ENCODE data around the gene C2orf81. TPM values are rescaled to one million over a fixed set of nuclear protein-coding genes. Genes with fewer than 3 reads are reported as not detected.
"Not testable (repeated sequence)": the region's sequence is repeated elsewhere in the genome, so short reads cannot be mapped to it uniquely, and the experiment has no call there.

The C2orf81 gene
- polyA plus RNA-seq, 1 of the 3 experiments (the other 2 are of a cell fraction): 2.5 TPM

DNA sequence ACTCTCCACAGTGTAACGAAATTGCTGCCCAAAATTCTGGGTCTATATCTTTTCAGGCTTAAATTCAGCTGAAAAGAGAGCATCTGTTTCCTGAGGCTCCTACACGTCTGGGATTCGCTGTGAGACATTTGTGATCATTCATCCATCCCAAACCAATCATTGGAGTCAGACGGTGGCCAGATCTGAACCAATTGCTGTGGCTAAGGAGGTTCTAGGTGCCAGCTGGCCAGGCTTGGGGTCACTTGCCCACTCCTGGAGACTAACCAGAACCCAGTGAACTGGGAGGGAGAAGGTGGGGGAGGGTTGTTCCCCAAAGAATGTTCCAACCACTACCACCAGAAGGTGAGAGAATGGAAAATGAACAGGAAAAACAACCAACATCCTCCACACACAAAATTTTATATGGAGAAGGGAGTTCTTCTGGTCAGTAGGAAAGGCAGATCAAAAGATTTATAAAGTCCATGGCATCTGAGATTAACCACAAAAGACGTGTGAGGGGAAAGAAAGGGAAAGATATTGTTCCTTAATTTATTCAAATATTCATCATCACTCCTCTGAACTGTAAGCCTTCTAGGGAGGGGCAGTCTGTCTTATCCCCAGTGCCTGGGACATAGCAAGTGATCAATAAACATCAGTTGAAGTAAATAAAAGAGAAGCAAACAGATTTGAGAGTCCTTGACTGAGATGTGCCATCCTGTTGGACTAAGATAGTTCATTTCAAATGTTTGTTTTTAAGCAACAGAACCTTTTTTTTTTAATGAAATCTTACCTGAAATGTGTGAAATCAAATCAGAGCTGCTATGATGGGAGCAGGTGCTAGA, 23.3 kb upstream of the C2orf81 start:
- Histone ChIP-seq H4K20me1 (ENCODE audit: insufficient read depth) (no peaks in the 10 kb centered on the region), H2AFZ (ENCODE audit: low read depth) (no peak overlapping the region), H3K27ac (ENCODE audit: low read depth in 2 of 2, low read length in 1 of 2) (no peak overlapping the region), H3K9me2 (no peaks in the 10 kb centered on the region), H3K36me3 (replicated peaks in 1 of 2; ENCODE audit: control insufficient read depth in 1 of 2, insufficient read depth in 2 of 2, low read length in 1 of 2) (no peaks in the 10 kb centered on the region), H3K4me2 (peak overlapping the region; percentile 15), H3F3A (replicated peaks; ENCODE audit: insufficient read depth) (peaks cover 6% of the 10 kb centered on the region), H3K9me3 (no peaks in the 10 kb centered on the region), H3K27me3 (ENCODE audit: insufficient read depth) (no peaks in the 10 kb centered on the region), H3K9ac (no peak overlapping the region), H3K4me3 (ENCODE audit: low read depth in 2 of 2, low read length in 1 of 2) (no peak overlapping the region), H3K79me2 (ENCODE audit: insufficient read depth) (peaks cover 5% of the 10 kb centered on the region), H3K4me1 (ENCODE audit: control insufficient read depth in 1 of 2, insufficient read depth in 2 of 2, low read depth in 1 of 2, low read length in 1 of 2) (peaks cover 7 to 9% of the 10 kb centered on the region in 2 experiments; a peak in 3 of 4 replicates)
- ChIA-PET POLR2A (no interaction called here), CTCF (interaction anchor here (1.2 to 1.3 kb wide), 2 partner anchors 44 to 53 kb away, joined by 3 to 4 read pairs; no protein-coding TSS in a partner anchor)
- TF ChIP-seq FOSL2 (IDR thresholded peaks at IDR 0.05; ENCODE audit: borderline replicate concordance, low read depth) (no peak), SMC3 (IDR thresholded peaks at IDR 0.05; ENCODE audit: low read depth, low read length) (no peak)
- WGBS (ENCODE audit: low lambda C conversion rate): 54% methylated on average over 5 of the region's 5 CpGs
- peak; percentile 26 for DNase-seq

DNA sequence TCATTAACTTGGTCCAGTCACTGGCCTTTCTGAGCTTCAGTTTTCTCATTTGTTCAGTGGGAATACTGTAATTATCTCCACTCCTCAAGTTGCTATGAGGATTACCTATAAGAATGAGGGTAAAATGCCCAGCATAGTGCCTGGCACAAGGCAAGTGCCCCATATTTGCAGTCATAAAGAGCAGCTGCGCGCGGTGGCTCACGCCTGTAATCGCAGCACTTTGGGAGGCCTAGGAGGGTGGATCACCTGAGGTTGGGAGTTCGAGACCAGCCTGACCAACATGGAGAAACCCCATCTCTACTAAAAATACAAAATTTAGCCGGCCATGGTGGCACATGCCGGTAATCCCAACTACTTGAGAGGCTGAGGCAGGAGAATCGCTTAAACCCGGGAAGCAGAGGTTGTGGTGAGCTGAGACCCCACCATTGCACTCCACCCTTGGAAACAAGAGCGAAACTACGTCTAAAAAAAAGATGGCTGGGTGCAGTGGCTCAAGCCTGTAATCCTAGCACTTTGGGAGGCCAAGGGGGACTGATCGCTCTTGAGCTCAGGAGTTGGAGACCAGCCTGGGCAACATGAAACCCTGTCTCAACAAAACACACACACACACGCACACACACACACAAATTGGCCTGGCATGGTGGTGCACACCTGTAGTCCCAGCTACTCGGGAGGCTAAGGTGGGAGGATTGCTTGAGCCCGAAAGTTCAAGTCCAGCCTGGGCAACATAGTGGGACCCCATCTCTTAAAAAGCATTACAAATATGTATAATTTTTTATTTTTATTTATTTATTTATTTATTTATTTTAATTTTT, 21.3 kb upstream of the C2orf81 start:
- H3K4me3 ChIP-seq (ENCODE audit: low read depth in 2 of 2, low read length in 1 of 2); H3K9ac ChIP-seq; DNase-seq; H3F3A ChIP-seq (replicated peaks; ENCODE audit: insufficient read depth); POLR2A ChIA-PET; H3K27me3 ChIP-seq (ENCODE audit: insufficient read depth); H3K36me3 ChIP-seq (replicated peaks in 1 of 2; ENCODE audit: control insufficient read depth in 1 of 2, insufficient read depth in 2 of 2, low read length in 1 of 2); H3K27ac ChIP-seq (ENCODE audit: low read depth in 2 of 2, low read length in 1 of 2); H3K4me2 ChIP-seq; H3K9me3 ChIP-seq; H4K20me1 ChIP-seq (ENCODE audit: insufficient read depth); H2AFZ ChIP-seq (ENCODE audit: low read depth); H3K9me2 ChIP-seq: not testable (repeated sequence)
- peaks cover 25% of the 10 kb centered on the region for H3K79me2 ChIP-seq (ENCODE audit: insufficient read depth)
- peaks cover 20 to 25% of the 10 kb centered on the region in 2 experiments; a peak in 3 of 4 replicates for H3K4me1 ChIP-seq (ENCODE audit: control insufficient read depth in 1 of 2, insufficient read depth in 2 of 2, low read depth in 1 of 2, low read length in 1 of 2)
- CTCF ChIA-PET: interaction anchor here (1.1 kb wide), 1 partner anchor 23 kb away, joined by 5 read pairs; the partner anchor contains the start of gene MOGS
- 93% methylated on average over 16 of the region's 16 CpGs for WGBS (ENCODE audit: low lambda C conversion rate)

DNA sequence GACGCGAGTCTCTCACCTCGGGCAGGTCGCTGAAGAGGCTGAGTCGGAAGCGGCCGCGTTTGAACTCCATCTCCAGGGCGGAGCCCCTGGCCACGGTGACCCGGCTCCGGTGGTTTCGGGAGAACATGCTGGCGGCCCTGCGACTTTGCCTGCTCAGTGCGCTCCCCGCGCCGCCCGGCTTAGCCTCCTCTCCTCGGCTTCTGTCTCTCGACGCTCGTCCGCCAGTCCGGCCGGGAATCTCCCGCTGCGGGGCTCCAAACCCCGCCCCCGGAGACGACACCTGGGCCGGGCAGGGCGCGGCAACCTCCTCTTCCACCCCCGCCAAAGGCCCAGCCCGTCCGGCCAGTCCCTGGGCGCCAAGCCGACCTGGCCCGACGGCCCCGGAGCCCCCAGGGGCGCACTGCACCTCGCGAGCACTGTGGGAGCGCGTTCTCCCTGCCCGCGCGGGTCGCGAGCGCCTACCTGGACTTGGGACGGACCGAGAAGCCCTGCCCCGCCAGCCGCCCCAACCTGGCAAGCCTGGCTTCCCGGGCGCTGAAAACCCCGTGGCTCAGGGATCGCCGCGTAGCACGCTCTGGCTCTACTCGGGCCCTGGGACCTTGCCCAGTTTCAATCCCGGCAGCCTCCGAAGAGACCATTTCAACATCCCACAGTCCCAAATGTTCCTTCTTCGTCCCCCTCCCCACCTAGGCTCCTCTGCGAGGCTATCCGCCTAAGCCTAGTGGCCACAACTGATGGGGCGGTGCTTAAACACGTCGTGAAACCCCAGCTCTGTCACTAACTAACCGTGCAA, 20.5 kb upstream of the C2orf81 start, which contains the start of gene RTKN:
TSS of gene RTKN (minus strand) at position 248 of the 793 bp plus-strand sequence. CDS start at position 127, 121 bp downstream.
- Histone ChIP-seq H3K9me2 (no peaks in the 10 kb centered on the region), H3K9ac (peak within 1 kb of the TSS; percentile 77), H3K4me2 (peak within 1 kb of the TSS; percentile 97), H3K79me2 (ENCODE audit: insufficient read depth) (peaks cover 30% of the 10 kb centered on the region), H3K36me3 (replicated peaks in 1 of 2; ENCODE audit: control insufficient read depth in 1 of 2, insufficient read depth in 2 of 2, low read length in 1 of 2) (no peaks in the 10 kb centered on the region), H3K4me3 (ENCODE audit: low read depth in 2 of 2, low read length in 1 of 2) (peak within 1 kb of the TSS; percentile 73 to 75), H2AFZ (ENCODE audit: low read depth) (peak within 1 kb of the TSS; percentile 95), H3K4me1 (ENCODE audit: control insufficient read depth in 1 of 2, insufficient read depth in 2 of 2, low read depth in 1 of 2, low read length in 1 of 2) (peaks cover 20 to 27% of the 10 kb centered on the region in 2 experiments; a peak in 3 of 4 replicates), H3F3A (replicated peaks; ENCODE audit: insufficient read depth) (peaks cover 6% of the 10 kb centered on the region), H3K27ac (ENCODE audit: low read depth in 2 of 2, low read length in 1 of 2) (peak within 1 kb of the TSS; percentile 64 to 98), H4K20me1 (ENCODE audit: insufficient read depth) (no peaks in the 10 kb centered on the region), H3K9me3 (no peaks in the 10 kb centered on the region), H3K27me3 (ENCODE audit: insufficient read depth) (no peaks in the 10 kb centered on the region)
- ChIA-PET POLR2A (no interaction called here), CTCF (interaction anchor here (2.5 kb wide), 1 partner anchor 90 kb away, joined by 8 read pairs; no protein-coding TSS in a partner anchor)
- 96% methylated on average over 65 of the region's 75 CpGs for WGBS (ENCODE audit: low lambda C conversion rate)
- DNase-seq: no peak
- TF ChIP-seq EZH2phosphoT487 (IDR thresholded peaks at IDR 0.05; ENCODE audit: borderline replicate concordance, low read depth) (no peak), POLR2AphosphoS5 (IDR thresholded peaks at IDR 0.05; ENCODE audit: low read depth, low read length) (no peak), EP300 (IDR thresholded peaks at IDR 0.05; ENCODE audit: borderline replicate concordance in 1 of 2, low read depth in 1 of 2, low read length in 1 of 2) (no peak), CHD2 (IDR thresholded peaks at IDR 0.05; ENCODE audit: low read length, partially characterized antibody) (no peak), NFIC (IDR thresholded peaks at IDR 0.05; ENCODE audit: borderline replicate concordance) (no peak), SMC3 (IDR thresholded peaks at IDR 0.05; ENCODE audit: low read depth, low read length) (no peak), FOXM1 (IDR thresholded peaks at IDR 0.05; ENCODE audit: low read depth) (no peak), FOXJ3 (CRISPR knock-in tag; IDR thresholded peaks at IDR 0.05) (no peak), GATA2 (CRISPR knock-in tag; IDR thresholded peaks at IDR 0.05) (no peak), MEF2A (IDR thresholded peaks at IDR 0.05; ENCODE audit: borderline replicate concordance, low read depth) (no peak)
- TF ChIP-seq, protein P1, sequence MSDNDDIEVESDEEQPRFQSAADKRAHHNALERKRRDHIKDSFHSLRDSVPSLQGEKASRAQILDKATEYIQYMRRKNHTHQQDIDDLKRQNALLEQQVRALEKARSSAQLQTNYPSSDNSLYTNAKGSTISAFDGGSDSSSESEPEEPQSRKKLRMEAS (IDR thresholded peaks at IDR 0.05; ENCODE audit: low read depth): no peak
- TF ChIP-seq, protein P2, sequence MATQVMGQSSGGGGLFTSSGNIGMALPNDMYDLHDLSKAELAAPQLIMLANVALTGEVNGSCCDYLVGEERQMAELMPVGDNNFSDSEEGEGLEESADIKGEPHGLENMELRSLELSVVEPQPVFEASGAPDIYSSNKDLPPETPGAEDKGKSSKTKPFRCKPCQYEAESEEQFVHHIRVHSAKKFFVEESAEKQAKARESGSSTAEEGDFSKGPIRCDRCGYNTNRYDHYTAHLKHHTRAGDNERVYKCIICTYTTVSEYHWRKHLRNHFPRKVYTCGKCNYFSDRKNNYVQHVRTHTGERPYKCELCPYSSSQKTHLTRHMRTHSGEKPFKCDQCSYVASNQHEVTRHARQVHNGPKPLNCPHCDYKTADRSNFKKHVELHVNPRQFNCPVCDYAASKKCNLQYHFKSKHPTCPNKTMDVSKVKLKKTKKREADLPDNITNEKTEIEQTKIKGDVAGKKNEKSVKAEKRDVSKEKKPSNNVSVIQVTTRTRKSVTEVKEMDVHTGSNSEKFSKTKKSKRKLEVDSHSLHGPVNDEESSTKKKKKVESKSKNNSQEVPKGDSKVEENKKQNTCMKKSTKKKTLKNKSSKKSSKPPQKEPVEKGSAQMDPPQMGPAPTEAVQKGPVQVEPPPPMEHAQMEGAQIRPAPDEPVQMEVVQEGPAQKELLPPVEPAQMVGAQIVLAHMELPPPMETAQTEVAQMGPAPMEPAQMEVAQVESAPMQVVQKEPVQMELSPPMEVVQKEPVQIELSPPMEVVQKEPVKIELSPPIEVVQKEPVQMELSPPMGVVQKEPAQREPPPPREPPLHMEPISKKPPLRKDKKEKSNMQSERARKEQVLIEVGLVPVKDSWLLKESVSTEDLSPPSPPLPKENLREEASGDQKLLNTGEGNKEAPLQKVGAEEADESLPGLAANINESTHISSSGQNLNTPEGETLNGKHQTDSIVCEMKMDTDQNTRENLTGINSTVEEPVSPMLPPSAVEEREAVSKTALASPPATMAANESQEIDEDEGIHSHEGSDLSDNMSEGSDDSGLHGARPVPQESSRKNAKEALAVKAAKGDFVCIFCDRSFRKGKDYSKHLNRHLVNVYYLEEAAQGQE (IDR thresholded peaks at IDR 0.05; ENCODE audit: low read depth, low read length): no peak
